ENCODE data around the gene MICAL3.

MICAL3 gene

DNA sequence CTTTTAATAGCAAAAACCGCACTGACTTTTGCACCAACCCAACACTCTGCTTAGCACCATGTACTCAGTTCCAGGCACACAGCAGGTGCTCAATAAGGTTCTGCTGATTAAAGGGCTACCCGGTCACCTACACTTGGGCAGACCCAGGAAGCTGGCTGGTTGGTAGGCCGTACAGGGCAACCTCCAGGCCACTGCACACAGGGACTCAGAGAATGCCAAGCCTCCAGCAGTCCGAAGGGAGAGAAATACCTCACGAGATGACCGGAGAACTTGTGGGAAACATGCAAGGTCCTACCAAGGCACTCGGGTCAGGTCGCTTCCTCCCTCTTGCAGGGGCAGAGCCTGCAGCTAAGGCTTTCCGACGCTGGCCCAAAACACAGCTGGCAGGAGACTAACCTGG, 109.2 kb downstream of the MICAL3 start:
- no peaks in the 10 kb centered on the region for H3K9me3 ChIP-seq
- TF ChIP-seq, protein P1, sequence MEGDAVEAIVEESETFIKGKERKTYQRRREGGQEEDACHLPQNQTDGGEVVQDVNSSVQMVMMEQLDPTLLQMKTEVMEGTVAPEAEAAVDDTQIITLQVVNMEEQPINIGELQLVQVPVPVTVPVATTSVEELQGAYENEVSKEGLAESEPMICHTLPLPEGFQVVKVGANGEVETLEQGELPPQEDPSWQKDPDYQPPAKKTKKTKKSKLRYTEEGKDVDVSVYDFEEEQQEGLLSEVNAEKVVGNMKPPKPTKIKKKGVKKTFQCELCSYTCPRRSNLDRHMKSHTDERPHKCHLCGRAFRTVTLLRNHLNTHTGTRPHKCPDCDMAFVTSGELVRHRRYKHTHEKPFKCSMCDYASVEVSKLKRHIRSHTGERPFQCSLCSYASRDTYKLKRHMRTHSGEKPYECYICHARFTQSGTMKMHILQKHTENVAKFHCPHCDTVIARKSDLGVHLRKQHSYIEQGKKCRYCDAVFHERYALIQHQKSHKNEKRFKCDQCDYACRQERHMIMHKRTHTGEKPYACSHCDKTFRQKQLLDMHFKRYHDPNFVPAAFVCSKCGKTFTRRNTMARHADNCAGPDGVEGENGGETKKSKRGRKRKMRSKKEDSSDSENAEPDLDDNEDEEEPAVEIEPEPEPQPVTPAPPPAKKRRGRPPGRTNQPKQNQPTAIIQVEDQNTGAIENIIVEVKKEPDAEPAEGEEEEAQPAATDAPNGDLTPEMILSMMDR (IDR thresholded peaks at IDR 0.05; ENCODE audit: low read depth, low read length), result no peak
- H3K4me3 ChIP-seq (ENCODE audit: low read depth, low read length), result no peak overlapping the region
- no peaks in the 10 kb centered on the region for H3K36me3 ChIP-seq
- no peaks in the 10 kb centered on the region for H3K27me3 ChIP-seq
- peaks cover 12% of the 10 kb centered on the region for H3K4me1 ChIP-seq
- no peak for DNase-seq

GRCh38 chr22:17914474-17914873, 109.9 kb downstream of the MICAL3 start:
- Histone ChIP-seq H3K27me3 (no peaks in the 10 kb centered on the region), H3K9me3 (no peaks in the 10 kb centered on the region), H3K36me3 (no peaks in the 10 kb centered on the region), H3K4me3 (ENCODE audit: low read depth, low read length) (no peak overlapping the region), H3K4me1 (peaks cover 9% of the 10 kb centered on the region)
- DNase-seq, result no peak
- TF ChIP-seq, protein P1 (IDR thresholded peaks at IDR 0.05; ENCODE audit: low read depth, low read length), result no peak

DNA sequence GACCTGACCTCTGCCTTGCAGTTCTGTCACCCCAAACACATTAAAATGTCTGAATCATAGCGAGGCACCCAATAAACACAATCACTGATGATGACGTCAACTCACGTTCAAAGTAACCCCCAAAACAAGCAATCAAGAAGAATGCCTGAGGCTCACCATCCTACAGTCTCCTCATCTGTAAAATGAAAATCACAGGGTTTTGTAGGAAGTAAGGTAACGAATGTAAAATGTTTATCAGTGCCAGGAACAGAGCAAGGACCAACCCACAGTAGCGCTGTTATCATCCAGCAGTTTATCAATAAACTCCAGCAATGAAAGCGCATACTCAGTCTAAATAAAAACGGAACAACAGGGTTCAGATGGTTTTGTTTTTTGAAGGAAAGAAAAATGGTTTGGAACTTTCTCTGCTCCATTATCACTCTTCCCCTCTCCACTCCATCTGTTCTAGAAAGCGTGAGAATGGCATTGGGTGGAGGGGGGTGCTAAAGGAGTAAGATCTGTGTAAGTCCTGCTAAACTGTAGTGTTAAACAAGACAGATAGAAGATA, 110.5 kb downstream of the MICAL3 start:
- Histone ChIP-seq H3K27me3 (no peaks in the 10 kb centered on the region), H3K4me1 (peaks cover 9% of the 10 kb centered on the region), H3K4me3 (ENCODE audit: low read depth, low read length) (no peak overlapping the region), H3K36me3 (no peaks in the 10 kb centered on the region), H3K9me3 (no peaks in the 10 kb centered on the region)
- no peak for DNase-seq
- TF ChIP-seq, protein P1 (IDR thresholded peaks at IDR 0.05; ENCODE audit: low read depth, low read length), result no peak

- Histone ChIP-seq H3K4me1 (peaks cover 9% of the 10 kb centered on the region), H3K27me3 (no peaks in the 10 kb centered on the region)
Measured at GRCh38 chr22:17912945-17913721, 111.2 kb downstream of the MICAL3 start.

GRCh38 chr22:17911887-17912286, 112.5 kb downstream of the MICAL3 start:
- Histone ChIP-seq H3K4me3 (ENCODE audit: low read depth, low read length) (no peak overlapping the region), H3K36me3 (no peaks in the 10 kb centered on the region), H3K9me3 (no peaks in the 10 kb centered on the region), H3K27me3 (no peaks in the 10 kb centered on the region), H3K4me1 (peaks cover 9% of the 10 kb centered on the region)
- DNase-seq, result no peak
- TF ChIP-seq, protein P1 (IDR thresholded peaks at IDR 0.05; ENCODE audit: low read depth, low read length), result no peak

More at GRCh38 chr22:17912945-17913721, 111.2 kb downstream of the MICAL3 start:
- TF ChIP-seq, protein P1 (IDR thresholded peaks at IDR 0.05; ENCODE audit: low read depth, low read length), result no peak
- H3K4me3 ChIP-seq (ENCODE audit: low read depth, low read length), result no peak overlapping the region
- H3K36me3 ChIP-seq, result no peaks in the 10 kb centered on the region
- DNase-seq, result no peak
- no peaks in the 10 kb centered on the region for H3K9me3 ChIP-seq

GRCh38 chr22:17911312-17911705, 113.1 kb downstream of the MICAL3 start:
- no peaks in the 10 kb centered on the region for H3K27me3 ChIP-seq
- H3K4me1 ChIP-seq, result peaks cover 9% of the 10 kb centered on the region
- no peak for DNase-seq

More at GRCh38 chr22:17911312-17911705, 113.1 kb downstream of the MICAL3 start:
- Histone ChIP-seq H3K9me3 (no peaks in the 10 kb centered on the region), H3K4me3 (ENCODE audit: low read depth, low read length) (no peak overlapping the region), H3K36me3 (peaks cover 4% of the 10 kb centered on the region)
- TF ChIP-seq, protein P1 (IDR thresholded peaks at IDR 0.05; ENCODE audit: low read depth, low read length), result no peak

Measured in BE2C (cell line).